GM19351 (cell line): ENCODE measurements around the gene TLE4.
"Not testable (repeated sequence)": the region's sequence is repeated elsewhere in the genome, so short reads cannot be mapped to it uniquely, and the experiment has no call there.

Experiments
- ATAC-seq: cut with Tn5 transposase; IDR thresholded peaks from one replicate; pipeline ENCODE4 v1.9.1; 2021; ENCODE audit warnings: mild to moderate bottlenecking, moderate library complexity; ENCODE audit not compliant: unreplicated experiment

TLE4 gene

GRCh38 chr9:79630521-79631403, 59.0 kb downstream of the TLE4 start:
- ATAC-seq = peak; percentile 86

- no peak for ATAC-seq
Observed at GRCh38 chr9:79632060-79632459, 60.3 kb downstream of the TLE4 start.

- ATAC-seq = no peak
Observed at GRCh38 chr9:79632705-79633104, 60.9 kb downstream of the TLE4 start.

- ATAC-seq = no peak
Observed at GRCh38 chr9:79633558-79633957, 61.8 kb downstream of the TLE4 start.

- ATAC-seq = peak; percentile 63
Observed at GRCh38 chr9:79637177-79637925, 65.6 kb downstream of the TLE4 start.

GRCh38 chr9:79638806-79639205, 67.0 kb downstream of the TLE4 start:
- no peak for ATAC-seq

- no peak for ATAC-seq
Observed at GRCh38 chr9:79639354-79639753, 67.6 kb downstream of the TLE4 start.

GRCh38 chr9:79640067-79640466, 68.3 kb downstream of the TLE4 start:
- not testable (repeated sequence) for ATAC-seq

- ATAC-seq = no peak
Observed at GRCh38 chr9:79641070-79641469, 69.3 kb downstream of the TLE4 start.

- no peak for ATAC-seq
Observed at GRCh38 chr9:79642671-79643070, 70.9 kb downstream of the TLE4 start.

GRCh38 chr9:79644048-79644447, 72.3 kb downstream of the TLE4 start:
- ATAC-seq = no peak

- ATAC-seq = no peak
Observed at GRCh38 chr9:79644601-79645000, 72.8 kb downstream of the TLE4 start.

- ATAC-seq = no peak
Observed at GRCh38 chr9:79645110-79645509, 73.3 kb downstream of the TLE4 start.

GRCh38 chr9:79646096-79646495, 74.3 kb downstream of the TLE4 start:
- ATAC-seq = no peak

- no peak for ATAC-seq
Observed at GRCh38 chr9:79651251-79651795, 79.6 kb downstream of the TLE4 start.

GRCh38 chr9:79652598-79652997, 80.8 kb downstream of the TLE4 start:
- no peak for ATAC-seq

- ATAC-seq = not testable (repeated sequence)
Observed at GRCh38 chr9:79654591-79655382, 83.0 kb downstream of the TLE4 start.

- no peak for ATAC-seq
Observed at GRCh38 chr9:79655551-79655950, 83.8 kb downstream of the TLE4 start.

- ATAC-seq = no peak
Observed at GRCh38 chr9:79656169-79656568, 84.4 kb downstream of the TLE4 start.

- ATAC-seq = no peak
Observed at GRCh38 chr9:79657891-79658290, 86.1 kb downstream of the TLE4 start.

- ATAC-seq = no peak
Observed at GRCh38 chr9:79658926-79659325, 87.2 kb downstream of the TLE4 start.
